HG02610 (cell line): ENCODE measurements around the gene TRIM62.
A peak's percentile ranks its signal among the peaks of the same experiment; 100 is the strongest.

Experiments used
- ATAC-seq: cut with Tn5 transposase; IDR thresholded peaks from one replicate; pipeline ENCODE4 v1.9.1; 2021; ENCODE audit warnings: mild to moderate bottlenecking, moderate library complexity; ENCODE audit not compliant: unreplicated experiment

The TRIM62 gene

DNA sequence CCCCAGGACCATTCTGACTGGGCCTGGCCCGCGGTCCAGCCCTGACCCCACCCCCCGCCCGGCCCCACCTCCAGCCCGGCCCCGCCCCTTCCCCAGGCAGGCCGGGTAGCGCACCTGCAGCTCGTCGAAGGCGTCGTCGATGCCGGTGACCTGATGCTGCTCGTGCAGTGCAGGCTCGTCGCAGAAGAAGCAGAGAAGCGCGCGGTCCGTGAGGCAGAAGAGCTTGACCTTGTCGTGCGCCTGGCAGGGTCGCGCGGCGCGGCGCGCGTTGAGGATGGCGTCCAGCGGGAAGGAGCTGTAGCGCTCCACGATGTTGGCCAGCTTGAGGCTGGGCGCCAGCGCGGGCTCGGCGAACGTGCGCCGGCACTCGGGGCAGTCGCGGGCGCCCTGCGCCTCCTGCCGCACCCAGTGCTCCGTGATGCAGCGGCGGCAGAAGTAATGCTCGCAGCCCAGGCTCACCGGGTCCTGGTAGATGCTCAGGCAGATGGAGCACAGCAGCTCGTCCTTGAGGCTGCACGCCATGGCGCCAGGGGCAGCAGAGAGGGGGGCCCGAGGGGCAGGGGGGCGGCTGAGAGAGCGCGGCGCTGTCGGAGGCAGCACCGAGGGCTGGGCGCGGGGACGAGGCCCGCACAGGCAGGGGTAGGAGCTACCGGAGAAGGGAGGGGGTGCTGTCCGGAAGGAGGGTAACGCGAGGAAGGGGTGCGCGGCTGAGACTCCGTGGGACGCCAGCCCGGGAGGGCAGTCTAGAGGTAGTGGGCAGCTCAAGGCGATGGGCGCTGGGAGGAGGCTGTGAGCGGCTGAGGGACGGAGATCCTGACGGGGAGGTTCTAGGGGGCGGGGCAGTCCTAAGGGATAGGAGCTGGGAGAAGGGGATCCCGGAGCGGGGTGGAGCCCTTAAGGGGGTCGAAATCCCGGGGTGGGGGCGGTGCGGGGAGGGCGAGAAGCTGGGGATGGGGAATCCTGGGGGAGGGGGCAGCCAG is 642 bp downstream of the TRIM62 start:
- ATAC-seq, result peak; percentile 82

DNA sequence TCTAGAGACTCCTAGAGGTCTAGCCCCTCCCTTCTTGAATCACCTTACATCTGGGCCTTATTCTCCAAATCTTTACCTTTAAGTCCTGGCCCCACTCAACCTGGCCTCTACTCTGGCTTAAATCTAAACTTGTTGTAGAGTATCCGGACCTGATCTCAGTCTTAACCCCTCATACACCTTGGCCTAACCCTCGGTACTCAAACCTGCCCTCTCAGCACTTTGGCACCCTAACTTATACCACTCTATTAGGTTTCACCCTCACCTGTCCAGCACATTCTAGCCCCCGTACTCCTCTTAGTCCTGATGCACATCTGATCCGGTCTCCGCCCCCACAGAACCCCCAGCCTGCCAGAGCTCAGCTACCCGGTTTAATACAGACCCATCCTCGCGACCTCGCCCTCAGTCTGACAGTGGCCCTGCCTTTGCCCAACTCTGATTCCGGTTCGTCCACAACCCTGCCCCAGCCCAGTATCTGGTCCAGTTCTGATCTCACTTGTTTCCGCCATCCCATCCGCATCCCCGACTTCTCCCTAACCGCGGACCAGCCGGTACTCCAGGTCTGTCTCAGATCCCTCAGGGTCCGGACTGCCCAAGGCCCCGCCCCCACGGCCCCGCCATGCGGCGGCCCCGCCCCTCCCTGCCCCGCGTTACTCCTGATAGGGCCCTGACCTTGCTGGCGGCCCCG is 1.5 kb downstream of the TRIM62 start:
- no peak for ATAC-seq

DNA sequence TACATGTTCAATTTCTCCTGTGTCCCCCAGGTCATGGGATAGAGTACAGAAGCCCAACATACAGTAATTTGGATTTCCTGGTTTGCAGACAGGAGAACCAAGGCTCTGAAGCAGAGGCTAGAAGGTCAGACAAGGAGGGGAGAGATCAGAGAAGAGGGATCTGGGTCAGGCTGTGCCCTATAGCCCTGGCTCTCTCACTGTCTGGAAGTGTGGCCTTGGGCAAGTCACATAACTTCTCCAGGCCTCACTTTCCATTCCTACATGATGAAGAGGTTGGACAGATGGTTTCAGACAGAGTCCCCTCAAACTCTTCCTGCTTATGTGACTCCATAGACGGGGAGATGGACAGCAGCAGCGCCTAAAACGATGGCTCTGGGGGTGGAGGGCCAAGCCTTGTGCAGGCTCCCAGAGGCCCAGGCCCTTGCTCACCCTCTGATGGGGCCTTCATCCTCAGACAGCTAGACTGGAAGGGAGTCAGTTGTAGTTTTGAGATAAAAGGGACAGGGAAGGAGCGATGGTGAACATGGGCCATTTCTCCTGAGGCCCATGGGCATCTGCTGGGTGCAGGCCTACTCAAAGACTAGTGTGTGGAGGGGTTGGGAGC is 2.9 kb downstream of the TRIM62 start:
- ATAC-seq, result no peak

DNA sequence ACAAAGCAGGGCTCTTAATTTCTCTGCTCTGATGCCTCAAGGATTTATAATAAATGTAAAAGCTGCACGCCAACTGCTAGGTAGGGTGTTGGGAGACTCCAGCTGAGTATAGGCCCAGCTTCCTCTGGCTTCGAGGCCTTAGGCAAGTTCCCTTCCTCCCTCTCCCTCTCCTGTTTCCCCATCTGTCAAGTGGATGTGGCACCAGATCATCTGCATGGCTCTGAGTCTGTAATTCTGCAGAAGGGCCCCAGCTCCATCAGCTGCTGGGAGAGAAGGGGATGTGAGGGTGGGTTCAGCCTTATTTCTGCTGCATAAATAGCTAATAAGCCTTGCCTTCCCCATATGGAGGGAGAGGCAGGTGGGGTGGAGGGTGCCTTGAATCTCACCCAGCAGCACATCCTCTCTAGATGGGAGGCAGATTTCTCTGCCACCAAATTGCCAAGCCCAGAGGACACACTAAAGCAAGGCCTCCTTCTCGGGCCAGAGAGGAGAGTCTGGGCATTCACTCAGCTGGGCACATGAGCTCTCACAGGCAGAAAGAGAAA is 3.8 kb downstream of the TRIM62 start:
- ATAC-seq, result no peak

DNA sequence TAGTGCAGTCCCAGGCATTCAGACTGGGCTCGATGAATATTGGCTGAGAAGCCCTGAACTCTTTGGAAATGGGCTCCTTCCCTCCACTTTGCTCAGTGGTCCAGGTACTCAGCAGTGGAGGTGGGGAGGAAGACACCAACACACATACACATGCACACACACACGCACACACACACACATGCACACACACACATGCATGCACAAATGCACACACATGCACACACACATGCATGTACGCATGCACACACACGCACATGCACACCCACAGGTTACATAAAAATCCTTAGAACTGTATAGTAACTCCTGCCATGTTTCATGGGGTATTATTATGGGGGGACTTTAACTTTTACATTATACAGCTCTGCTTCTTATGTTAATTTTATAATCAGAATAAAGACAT is 5.0 kb downstream of the TRIM62 start:
- ATAC-seq, result no peak

DNA sequence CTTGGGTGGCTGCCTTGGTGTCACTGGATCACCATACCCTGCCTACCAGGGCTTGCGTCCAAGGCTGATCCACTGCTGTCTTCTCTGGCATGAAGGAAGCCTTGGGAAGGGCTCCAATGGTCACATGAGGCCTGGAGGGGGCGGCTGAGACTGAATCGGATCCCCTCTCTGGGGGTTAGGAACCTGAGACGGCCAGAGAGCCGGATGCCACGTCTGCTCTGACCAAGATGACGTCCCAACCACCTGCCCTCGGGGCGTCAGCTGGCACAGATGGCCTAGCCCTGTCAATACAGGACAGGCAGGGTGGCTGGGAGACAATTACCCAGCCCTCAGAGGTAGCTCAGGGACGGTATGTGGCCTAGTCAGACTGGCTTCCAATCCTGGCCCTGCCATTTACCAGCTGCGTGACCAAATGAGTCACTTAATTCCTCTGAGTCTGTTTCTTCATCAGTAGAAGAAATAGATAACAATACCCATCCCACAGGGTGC is 5.4 kb downstream of the TRIM62 start:
- ATAC-seq, result no peak

DNA sequence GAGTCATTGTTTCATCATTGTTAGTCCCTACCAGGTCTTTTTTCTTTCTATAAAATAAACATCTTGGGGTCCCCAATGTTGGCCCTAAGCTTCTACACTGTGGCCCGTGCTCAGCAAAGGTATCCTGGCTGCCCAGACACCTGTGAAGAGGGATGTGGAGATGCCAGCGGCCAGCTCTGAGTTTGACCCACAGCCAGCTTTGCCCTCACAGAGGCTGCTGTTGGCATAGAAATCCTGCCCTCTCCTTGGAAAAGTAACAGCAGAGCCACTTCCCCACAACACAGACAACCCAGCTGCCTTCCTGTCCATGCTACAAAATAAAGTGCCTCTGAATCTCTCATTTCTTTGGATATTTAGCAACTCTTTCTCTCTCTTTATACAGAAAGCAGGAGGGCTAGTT is 6.0 kb downstream of the TRIM62 start:
- ATAC-seq, result no peak

DNA sequence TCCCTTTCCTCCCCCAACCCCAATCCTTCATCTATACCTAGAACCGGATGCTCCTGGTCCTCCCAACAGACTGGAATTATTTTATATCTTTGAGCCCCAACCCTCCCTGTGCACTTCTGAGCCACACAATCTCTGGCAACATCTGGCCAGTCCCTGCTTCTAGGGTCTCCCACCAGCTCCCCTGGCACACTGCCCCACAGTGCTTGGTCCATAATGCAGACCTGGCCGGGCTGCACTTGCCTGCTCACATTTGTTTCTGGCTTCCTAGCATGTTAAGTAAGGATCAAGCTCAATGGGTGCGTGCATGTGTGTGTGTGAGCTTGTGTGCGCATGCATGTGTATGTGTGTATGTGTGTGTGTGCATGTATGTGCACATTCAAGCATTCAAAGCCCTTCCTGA is 8.8 kb downstream of the TRIM62 start:
- no peak for ATAC-seq

DNA sequence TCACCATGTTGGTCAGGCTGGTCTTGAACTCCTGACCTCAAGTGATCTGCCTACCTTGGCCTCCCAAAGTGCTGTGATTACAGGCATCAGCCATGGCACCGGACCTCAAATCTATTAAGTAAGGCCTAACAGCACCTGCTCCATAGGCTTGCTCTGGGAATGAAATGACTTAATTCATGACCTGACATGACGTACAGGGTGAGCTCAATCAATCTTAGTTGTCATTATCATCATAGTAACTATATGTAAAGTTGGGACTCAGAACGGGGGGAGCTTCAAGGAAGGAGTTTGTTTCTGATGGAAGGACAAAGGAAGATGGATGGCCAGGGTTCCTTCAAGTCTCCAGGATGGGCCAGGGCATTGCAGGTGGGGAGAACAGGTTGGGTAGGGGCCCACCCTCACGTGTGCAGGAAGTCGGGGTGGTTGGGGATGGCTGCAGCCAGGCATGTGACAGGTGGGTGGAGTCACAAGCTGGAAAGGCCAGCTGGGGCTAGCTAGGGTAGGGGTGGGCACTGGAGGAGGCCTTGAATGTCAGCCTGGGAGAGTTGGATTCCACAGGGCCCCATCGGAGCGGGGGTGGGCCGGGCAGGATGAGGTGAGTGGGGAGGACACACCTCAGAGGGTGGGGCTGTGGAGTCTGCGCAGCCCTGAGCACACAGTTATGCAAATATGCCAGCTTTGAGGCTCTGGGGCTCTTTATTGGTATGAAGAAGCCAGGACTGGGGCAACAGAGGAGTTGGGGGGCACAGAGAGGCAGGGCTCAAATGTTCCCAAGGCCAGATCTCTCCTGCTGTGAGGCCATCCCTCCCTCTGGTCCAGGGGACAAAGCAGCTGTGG is 9.6 kb downstream of the TRIM62 start:
- ATAC-seq, result no peak

DNA sequence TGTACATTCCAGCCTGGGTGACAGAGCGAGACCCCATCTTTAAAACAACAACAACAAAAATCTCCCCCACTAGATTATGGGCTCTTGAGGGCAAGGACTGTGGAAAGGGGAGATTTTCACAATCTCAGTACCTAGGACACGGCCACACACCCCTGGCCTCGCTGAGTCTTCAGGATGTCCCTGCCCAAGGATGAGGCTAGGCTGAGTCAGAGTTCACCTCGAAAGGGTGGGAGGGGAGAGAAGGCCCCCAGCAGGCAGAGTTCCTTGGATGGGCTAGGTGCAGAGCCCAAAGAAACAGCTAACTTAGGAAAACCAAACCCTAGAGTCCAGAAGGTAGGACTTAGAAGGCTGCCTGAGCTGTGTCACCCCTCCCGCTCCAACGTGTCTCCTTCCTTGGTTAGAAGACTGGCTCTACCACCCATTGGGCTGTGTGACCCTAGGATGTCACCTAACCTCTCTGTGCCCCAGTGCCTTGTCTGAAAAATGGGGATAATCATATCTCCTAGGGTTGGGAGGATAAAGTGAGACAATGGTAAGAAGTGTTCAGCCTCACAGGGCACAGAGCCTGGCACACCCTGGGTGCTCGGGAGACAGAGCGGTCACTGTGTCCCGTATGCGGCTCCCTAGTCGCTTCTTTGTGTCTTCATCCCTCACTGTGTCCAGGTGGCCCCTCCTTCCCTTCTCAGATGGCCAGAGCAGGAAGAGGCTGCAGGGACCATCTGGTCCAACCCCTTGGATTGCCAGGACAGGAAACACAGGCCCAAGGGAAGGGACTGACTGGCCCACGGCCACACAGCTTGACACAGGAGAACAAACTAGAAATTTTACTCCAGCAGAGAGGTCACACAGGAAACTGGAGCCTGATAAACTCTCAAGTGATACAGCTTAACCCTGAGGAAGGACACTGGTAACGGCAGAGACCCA is 11.2 kb downstream of the TRIM62 start:
- ATAC-seq, result no peak

DNA sequence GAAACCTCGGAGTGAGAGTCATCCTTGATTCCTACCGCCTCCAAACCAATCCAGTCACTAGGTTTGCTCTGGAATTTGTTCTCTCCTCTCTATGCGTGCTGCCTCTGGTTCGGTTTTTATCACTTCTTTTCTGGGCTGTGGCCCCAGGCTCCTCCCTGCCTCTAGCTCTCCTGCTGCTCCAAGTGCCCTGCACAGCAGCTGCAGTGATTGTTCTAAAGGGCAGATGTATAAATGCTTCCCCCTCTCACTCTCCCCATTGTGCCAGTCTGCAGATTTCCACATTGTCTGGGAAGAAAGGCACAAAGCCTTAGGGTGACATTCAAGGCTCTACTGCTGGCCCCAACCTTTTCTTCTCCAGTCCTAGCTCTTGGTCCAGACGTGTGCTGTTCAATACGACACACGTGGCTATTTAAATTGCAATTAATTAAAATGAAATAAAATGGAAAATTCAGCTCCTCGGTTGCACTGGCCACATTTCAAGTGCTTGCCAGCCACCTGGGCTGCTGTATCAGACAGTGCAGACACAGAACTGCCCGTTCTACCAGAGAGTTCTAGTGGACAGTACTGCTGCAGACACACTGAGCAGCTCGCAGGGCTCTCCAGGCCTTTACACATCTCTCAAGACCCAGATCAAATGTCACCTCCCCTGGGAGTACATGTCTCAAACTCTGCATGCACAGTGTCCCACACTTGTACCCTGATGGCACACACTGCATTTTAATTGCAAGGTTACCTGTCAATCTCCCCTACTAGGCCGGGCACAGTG is 12.4 kb downstream of the TRIM62 start:
- no peak for ATAC-seq

DNA sequence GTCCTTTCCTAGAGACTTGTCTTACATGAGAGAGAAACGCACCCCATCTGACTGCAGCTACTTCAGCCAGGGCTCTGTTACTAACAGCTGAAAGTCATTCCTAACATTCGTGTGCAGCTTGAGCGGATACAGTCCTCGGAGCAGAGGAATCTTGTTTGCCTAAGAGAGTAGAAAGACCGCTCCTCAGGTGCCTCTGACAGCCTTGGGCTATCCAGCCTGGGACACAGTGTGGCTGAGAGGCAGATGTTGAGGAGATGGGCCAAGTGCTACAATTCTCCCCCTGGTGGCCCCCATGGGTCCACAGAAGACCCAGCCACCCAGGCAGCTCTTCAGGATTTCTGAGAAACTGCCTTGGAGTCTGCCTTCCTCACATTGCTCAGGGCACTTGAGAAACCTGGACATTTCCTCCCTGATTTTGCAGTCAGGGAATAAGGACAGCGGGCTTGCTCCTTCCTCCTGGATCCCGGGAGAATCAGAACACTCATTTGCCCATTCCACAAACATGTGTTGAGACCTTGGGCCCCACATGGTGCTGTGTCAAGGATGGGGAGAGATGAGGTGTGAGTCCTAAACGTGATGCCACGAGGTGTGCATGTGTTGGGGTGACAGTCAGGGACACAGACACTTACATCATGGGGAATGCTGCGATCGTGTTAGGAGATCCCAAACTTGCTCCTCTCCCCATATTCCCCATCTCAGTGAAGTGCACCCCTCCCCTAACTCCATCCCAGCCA is 13.1 kb downstream of the TRIM62 start:
- ATAC-seq, result no peak

DNA sequence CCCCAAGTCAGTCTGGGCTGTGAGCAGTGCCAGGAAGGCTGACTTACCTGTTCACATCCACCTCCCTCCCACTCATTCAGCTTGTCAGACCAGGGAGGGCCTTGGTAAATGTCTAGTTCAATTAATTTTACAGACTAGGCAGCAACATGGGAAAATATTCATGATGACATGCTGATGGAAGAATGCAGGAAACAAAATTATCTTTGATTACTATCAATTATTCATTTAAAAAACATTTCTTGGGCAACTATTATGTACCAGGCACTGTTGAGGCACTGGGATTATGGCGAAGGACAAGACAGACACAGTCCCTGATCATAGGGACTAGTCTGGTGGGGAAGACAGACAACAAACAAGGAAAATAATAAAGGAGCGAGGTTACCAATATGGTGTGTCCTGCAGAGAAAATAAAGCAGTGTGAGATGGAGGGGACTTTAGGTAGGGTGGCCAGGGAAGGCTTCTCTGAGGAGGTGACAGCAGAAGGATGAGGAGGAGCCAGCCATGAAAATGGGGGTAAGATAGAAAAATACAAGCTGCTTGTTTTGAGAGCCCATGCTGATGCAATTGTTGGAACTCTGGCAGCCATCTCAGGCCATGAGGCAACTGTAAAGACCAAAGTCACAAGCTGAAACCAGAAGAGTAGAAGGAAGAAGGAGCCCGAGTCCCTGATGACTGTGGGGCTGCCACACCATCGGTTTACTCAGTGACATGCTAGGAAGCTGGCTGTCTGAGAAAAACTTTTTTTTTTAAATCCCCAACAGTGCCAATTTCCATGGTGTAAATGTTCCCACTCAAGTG is 14.0 kb downstream of the TRIM62 start:
- no peak for ATAC-seq

DNA sequence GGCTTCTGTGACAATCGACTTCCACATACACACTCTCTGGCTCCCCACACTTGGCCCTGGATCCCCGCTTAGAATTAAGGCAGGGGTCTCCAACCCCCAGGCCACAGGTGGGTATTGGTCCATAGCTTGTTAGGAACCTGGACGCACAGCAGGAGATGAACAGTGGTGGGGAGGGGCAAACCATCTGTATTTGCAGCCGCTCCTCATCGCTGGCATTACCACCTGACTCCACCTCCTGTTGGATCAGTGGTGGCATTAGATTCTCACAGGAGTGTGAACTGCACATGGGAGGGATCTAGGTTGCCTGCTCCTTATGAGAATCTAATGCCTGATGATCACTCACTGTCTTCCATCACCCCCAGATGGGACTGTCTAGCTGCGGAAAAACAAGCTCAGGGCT is 16.0 kb downstream of the TRIM62 start:
- no peak for ATAC-seq

DNA sequence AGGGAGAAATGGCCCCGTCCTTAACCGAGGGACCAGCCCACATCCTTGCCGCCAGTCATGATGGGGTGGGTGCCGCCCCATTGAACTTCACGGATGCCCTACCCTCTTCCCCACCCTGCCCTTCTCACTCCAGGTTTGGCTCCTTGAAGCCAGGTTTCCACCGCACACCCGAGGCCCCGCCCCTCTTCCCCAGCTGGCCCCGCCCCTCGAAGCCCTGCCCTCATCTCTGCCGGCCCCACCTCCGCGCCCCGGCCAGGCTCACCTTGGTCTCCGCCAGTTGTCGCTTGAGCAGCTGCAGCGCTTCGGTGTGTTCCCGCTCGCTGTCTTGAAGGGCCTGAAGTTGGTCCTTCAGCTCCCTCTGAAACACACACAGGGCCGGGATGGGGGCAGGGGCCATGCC is 16.6 kb downstream of the TRIM62 start:
- ATAC-seq, result no peak

DNA sequence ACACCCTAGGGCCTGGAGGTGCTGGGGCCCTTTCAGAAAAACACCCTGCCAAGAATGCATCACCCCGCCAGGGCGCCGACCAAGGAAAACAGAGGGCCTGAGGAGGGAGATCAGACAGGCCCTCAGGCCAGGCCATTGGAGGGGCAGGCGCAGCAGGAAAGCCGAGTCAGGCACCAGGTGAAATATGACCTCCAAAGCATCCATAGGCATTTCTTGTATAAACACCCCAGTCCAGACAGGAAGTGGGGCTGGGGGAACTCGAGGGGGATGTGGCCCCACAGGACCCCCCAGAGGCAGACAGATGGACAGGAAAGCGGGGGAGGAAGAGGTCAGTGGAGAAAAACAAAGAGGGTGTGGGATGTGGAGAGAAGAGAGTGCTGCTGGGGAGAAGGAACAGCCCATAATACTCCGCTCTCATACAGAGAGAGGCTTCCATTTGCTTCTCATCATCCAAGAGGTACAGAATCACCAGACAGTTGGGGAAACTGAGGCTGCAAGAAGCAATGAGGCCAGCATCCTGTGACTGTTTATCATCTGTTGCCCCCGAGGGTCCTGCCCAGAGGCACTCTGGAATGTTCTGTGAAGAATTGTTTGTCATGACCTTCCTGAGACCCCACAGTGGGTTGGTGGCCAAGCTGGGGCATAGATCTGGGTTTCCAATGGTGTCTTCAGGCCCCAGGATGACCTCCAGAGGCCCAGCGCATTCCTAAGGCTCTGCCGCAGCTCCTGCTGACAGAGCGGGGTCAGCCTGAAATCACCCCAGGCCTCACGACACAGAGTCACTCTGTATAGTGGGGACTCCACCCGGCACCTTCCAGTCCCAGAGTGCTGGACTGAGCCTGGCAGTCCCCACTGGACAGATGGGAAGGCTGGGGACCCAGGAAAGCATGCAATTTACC is 18.0 kb downstream of the TRIM62 start:
- no peak for ATAC-seq
